Left ventricle myocardium inferior (tissue), 1 donor: ENCODE measurements around the gene CERS6. TPM values are rescaled to one million over a fixed set of nuclear protein-coding genes. Genes with fewer than 3 reads are reported as not detected.
"Not testable (repeated sequence)": the region's sequence is repeated elsewhere in the genome, so short reads cannot be mapped to it uniquely, and the experiment has no call there.

Experiments
- DNase-seq: peaks from one replicate; pipeline ENCODE4 v3.0.0-alpha.2; 2020
- H3K27ac ChIP-seq: fragments of 200-600 bp; replicated peaks from 2 replicates; pipeline ENCODE4 v1.8.0; 2021
- H3K27me3 ChIP-seq: fragments of 200-600 bp; 2 replicates; pipeline ENCODE4 v1.8.0; 2021; ENCODE audit warnings: low read depth
- H3K36me3 ChIP-seq: fragments of 200-600 bp; 2 replicates; pipeline ENCODE4 v1.8.0; 2021
- H3K4me1 ChIP-seq: fragments of 200-600 bp; 2 replicates; pipeline ENCODE4 v1.8.0; 2021
- H3K4me3 ChIP-seq: fragments of 200-600 bp; 2 replicates; pipeline ENCODE4 v1.8.0; 2021; ENCODE audit warnings: mild to moderate bottlenecking, moderate library complexity
- H3K9me3 ChIP-seq: fragments of 200-600 bp; replicated peaks from 2 replicates; pipeline ENCODE4 v1.8.0; 2021
- CTCF ChIP-seq: fragments of 200-600 bp; IDR thresholded peaks from 2 replicates; pipeline ENCODE4 v1.8.0; 2021; ENCODE audit warnings: antibody characterized with exemption, mild to moderate bottlenecking, borderline replicate concordance
- intact Hi-C: fragments of 100-400 bp; cut with micrococcal nuclease; formaldehyde crosslinking; loops from one replicate; pipeline ENCODE4 v1.11.0; 2022
- total RNA-seq: library from RNA; stranded (reverse); fragmentation: NEBNext Ultra II Directional; extraction: Animal tissue kit (Norgen Biotek cat#: 25700); gene quantifications from one replicate; pipeline ENCODE4 v1.2.1, GENCODE V29; 2021
- donor health status: DM: no; HTN: yes; CAD: no; lungs with severe emphysema.

The CERS6 gene
- total RNA-seq, 1 donor from 2014 or later, result 68.9 TPM

GRCh38 chr2:168766600-168766999 lies 310.5 kb downstream of the CERS6 start:
- H3K9me3 ChIP-seq, result no peaks in the 10 kb centered on the region
- no peak overlapping the region for H3K27ac ChIP-seq
- intact Hi-C loops, result no loop called here
- TF ChIP-seq CTCF, result no peak
- DNase-seq, result no peak
- no peak overlapping the region for H3K4me3 ChIP-seq
- H3K36me3 ChIP-seq, result peaks cover 14% of the 10 kb centered on the region
- H3K4me1 ChIP-seq, result peaks cover 21% of the 10 kb centered on the region
- no peaks in the 10 kb centered on the region for H3K27me3 ChIP-seq

- DNase-seq, result no peak
- TF ChIP-seq CTCF, result no peak
- H3K36me3 ChIP-seq, result peaks cover 14% of the 10 kb centered on the region
- H3K4me1 ChIP-seq, result peaks cover 27% of the 10 kb centered on the region
- no peak overlapping the region for H3K27ac ChIP-seq
- H3K27me3 ChIP-seq, result no peaks in the 10 kb centered on the region
- H3K4me3 ChIP-seq, result no peak overlapping the region
- no peaks in the 10 kb centered on the region for H3K9me3 ChIP-seq
- intact Hi-C loops, result no loop called here
These were observed 311.2 kb downstream of the CERS6 start for GRCh38 chr2:168767258-168767657.

GRCh38 chr2:168768357-168768756 lies 312.3 kb downstream of the CERS6 start:
- H3K27ac ChIP-seq, H3K27me3 ChIP-seq, H3K9me3 ChIP-seq, DNase-seq, intact Hi-C loops, H3K4me3 ChIP-seq: not testable (repeated sequence)
- Histone ChIP-seq H3K36me3 (peaks cover 14% of the 10 kb centered on the region), H3K4me1 (peaks cover 29% of the 10 kb centered on the region)

GRCh38 chr2:168770796-168771195 lies 314.7 kb downstream of the CERS6 start:
- no peak overlapping the region for H3K4me3 ChIP-seq
- peaks cover 19% of the 10 kb centered on the region for H3K36me3 ChIP-seq
- H3K4me1 ChIP-seq, result peaks cover 39% of the 10 kb centered on the region
- intact Hi-C loops, result loop anchor here (5.0 kb wide), 1 partner anchor 142 kb away; no protein-coding TSS in a partner anchor
- H3K9me3 ChIP-seq, result peaks cover 5% of the 10 kb centered on the region
- DNase-seq, result no peak
- no peak for TF ChIP-seq CTCF
- no peak overlapping the region for H3K27ac ChIP-seq
- no peaks in the 10 kb centered on the region for H3K27me3 ChIP-seq

- no peaks in the 10 kb centered on the region for H3K27me3 ChIP-seq
- intact Hi-C loops, result loop anchor here (5.0 kb wide), 1 partner anchor 140 kb away; no protein-coding TSS in a partner anchor
- no peak overlapping the region for H3K4me3 ChIP-seq
- no peak overlapping the region for H3K27ac ChIP-seq
- TF ChIP-seq CTCF, result no peak
- H3K9me3 ChIP-seq, result peaks cover 12% of the 10 kb centered on the region
- H3K36me3 ChIP-seq, result peaks cover 12% of the 10 kb centered on the region
- DNase-seq, result no peak
- H3K4me1 ChIP-seq, result peaks cover 30% of the 10 kb centered on the region
These were observed 316.6 kb downstream of the CERS6 start for GRCh38 chr2:168772704-168773103.

- peaks cover 12% of the 10 kb centered on the region for H3K9me3 ChIP-seq
- no peak for TF ChIP-seq CTCF
- intact Hi-C loops, result loop anchor here (5.0 kb wide), 1 partner anchor 139 kb away; no protein-coding TSS in a partner anchor
- no peak overlapping the region for H3K27ac ChIP-seq
- no peak for DNase-seq
- peaks cover 12% of the 10 kb centered on the region for H3K36me3 ChIP-seq
- no peak overlapping the region for H3K4me3 ChIP-seq
- no peaks in the 10 kb centered on the region for H3K27me3 ChIP-seq
- H3K4me1 ChIP-seq, result peaks cover 30% of the 10 kb centered on the region
These were observed 317.1 kb downstream of the CERS6 start for GRCh38 chr2:168773128-168773527.
